Activated gamma-delta T cell (primary cell): ENCODE measurements around the gene RPAIN.
A peak's percentile ranks its signal among the peaks of the same experiment; 100 is the strongest.
"Not testable (repeated sequence)": the region's sequence is repeated elsewhere in the genome, so short reads cannot be mapped to it uniquely, and the experiment has no call there.

Experiments
- DNase-seq: peaks from one replicate; lab custom pipeline; 2025; lab: John Stamatoyannopoulos, UW

The RPAIN gene

DNA sequence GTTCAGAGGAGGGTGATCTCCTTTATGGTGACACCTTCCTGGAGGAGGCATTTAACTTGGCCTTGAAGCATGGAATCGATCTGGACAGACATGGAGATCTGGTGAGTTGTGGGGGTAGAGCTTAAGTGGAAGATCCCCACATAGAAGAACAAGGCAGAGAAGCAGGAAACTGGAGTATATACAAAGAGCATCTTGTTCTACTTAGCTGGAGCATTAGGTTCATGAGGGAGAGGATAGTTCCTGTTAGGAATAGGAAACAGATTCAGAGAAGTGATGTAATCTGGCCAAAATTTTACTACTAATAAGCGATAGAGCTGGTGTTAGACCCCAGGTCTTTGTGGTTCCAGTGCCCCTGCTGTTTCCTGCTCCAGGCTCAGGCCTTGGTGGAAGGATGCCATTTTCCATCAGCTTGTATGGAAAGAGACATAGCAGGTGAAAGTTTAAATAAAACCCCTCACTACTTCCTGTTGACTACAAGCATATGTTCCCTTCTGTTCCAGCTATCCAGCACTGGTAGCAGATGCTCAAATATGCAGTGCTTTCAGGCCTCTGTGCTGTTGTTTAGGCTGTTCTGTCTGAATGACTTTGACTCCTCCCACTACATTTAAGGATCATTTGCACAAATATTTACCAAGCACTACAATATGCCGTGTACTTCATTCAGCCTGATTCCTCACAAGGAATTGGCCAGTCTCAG is 9.4 kb downstream of the RPAIN start:
- DNase-seq: no peak

DNA sequence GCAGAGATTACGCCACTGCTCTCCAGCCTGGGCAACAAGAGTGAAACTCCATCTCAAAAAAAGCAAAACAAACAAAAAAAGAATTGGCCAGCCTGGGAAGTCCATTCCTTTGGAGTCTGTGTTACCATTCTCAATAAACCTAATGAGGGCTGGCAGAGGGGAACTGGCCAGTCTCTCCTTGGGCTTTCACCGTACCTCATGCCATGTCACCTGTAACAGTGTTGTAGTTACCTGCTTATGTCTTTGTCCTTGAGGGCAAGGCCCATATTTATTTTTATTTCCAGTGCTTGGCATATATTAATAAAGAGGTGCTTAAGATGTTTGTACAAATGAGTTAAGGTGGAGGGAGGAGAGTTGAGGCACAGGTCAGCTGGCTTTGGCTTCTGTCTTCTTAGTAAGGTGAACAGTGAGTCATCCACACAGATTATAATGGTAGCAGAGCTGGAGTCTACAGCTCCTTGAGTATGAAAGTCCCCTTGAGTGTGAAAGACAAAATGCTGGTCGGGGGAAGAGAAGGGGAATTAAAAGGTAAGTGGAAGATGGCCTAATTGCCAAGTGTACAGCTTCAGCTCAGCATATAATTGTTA is 10.5 kb downstream of the RPAIN start:
- DNase-seq: no peak

DNA sequence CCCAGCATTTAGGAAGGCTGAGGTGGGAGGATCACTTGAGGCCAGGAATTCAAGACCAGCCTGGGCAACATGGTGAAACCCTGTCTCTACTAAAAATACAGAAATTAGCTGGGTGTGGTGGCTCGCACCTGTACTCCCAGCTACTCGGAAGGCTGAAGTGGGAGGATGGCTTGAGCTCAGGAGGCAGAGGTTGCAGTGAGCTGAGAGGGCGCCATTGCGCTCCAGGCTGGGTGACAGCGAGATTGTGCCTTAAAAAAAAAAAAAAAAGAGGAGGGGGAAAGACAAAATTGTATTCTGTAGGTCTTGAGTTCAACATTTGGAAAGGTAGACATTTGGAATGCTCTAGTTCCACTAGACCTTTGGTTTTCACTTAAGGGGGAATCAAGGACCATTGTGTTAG is 11.3 kb downstream of the RPAIN start:
- DNase-seq: not testable (repeated sequence)

DNA sequence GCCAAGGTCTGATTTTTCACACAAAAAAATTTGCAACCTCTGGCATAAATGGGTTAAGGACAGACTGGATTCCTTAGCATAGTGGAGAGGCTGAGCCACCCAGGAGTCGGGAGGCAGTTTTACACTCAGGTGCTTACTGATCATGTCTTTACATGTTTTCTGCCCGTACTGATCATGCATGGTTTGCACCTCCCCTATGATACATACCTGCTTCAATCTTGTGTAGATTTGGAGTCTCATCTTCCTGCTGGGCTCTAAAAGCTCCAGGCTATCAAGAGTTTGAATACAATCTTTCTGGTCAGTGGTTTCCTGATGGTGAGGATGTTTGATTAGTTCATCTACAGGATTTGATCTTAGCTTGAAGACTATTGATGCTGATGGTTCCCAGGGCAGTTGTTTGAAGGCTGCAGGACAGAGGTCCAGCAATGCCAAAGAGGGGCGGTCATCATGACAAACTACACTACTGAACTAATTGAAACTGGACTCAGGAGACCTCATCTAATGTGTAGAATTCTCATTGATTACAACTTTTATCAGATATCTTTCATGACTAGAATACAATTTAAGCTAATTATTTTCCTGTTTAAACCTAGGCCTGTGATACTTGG is 12.1 kb downstream of the RPAIN start:
- no peak for DNase-seq

DNA sequence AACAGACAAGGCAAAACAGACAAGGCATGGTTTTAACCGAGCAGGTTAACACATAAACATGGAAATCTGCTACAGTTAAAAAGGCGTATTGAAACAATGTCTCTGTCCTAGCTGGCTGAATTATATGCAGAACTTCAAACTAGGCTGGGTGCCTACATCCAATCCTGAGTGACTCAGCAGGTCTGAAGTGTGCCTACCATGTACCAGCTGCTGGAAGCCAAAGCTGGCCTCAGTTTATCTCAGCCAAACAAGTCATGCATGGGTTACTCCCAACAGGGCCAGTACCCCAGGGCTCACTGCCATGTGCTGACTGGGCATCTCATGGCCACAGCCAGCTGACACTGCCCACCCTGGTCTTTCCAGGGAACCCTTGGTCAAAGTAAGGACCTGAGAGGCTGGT is 15.0 kb downstream of the RPAIN start:
- no peak for DNase-seq

DNA sequence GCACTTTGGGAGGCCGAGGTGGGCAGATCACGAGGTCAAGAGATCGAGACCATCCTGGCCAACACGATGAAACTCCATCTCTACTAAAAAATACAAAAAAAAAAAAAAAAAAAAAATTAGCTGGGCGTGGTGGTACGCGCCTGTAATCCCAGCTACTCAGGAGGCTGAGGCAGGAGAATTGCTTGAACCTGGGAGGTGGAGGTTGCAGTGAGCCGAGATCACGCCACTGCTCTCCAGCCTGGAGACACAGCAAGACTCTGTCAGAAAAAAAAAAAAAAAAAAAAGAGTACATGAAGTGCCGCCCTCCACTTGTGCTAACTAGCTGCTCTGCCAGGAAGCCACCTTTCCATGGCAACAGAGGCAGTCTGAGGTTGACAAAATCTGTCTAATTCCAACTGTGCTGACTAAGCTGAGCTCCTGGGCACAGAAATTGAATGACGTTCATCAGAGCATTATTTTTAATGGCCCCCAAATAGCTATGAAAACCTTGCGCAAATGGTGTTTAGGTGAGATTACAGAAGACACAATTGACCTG is 15.9 kb downstream of the RPAIN start:
- not testable (repeated sequence) for DNase-seq

DNA sequence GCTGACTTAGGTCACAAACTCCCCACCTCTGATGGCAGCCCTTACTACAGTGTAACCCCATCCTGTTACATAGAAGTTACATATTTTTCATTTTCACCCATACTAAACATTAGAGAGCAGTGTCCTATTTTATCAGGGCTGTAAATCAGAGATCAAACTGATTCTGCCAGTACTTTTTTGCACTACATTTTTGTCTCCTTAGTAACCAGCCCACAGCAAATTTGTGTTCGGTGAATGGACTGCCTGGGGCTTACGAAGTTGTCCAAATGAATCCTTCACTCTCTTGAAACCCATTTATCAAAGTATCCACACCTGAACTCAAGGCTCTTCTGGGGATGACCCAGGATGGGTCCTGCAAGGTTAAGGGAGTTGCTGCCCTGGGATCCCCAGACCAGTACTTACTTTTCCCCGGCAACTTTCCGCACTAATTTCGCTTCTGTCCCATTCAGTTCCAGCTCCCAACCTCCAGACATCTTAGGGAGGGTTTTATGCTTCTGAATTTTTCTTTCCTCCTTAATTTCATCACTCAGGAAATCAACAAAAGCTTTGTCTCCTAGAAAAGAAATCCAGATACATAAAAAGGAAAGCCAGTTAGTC is 17.8 kb downstream of the RPAIN start:
- DNase-seq: no peak

DNA sequence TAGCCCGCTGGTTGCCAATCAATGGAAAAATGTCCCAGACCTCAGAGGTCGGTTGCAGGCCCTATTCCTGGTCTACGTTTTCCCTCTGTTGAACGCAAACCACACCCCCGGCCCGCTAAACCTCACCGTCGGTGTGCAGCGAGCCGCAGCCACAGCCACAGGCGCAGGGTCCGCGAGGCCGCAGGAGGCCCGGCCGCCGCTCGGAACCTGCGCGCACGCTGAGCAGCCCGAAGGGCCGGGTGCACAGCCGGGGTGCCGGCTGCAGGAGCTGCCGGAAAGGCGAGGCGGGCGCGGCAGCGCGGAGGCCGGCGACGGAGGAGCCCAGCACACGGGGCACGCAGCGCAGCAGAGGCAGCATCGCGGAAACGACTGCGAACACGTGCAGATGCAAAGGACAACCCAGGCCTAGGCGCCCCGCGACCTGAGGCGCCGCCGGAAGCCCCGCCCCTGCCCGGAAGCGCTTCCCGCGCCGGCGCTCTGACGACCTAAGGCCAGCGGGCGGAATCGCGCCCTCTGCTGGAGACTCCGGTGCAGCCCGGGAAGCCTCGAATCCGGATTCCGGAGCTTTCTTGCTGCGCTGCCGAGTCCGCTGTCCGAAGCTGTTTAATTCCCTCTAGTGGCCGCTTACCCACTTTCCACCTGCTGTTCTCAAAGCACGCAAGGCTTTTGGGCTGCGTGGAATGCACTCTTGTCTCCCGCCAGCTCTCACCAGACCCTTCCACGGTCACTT is 18.9 kb downstream of the RPAIN start, which contains the start of gene C1QBP:
C1QBP (minus strand) TSS at position 440 of the 730 bp plus-strand sequence; CDS start at position 358, 82 bp downstream.
- DNase-seq: peak; percentile 81

DNA sequence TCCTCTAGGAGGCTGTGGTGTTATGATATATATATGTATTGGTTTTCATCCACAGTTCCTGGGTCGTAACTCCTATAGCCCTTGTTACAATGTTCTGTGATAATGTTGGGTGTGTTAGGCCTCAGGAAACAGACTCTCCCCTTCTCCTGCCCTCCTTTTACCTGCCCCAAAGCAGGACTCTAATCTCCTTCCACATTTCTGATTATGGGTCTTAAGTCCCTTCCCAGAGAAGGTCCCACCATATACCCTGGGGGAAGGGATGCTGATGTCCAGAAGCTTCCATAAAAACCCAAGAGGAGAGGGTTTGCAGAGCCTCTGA is 19.4 kb downstream of the RPAIN start:
- DNase-seq: no peak

DNA sequence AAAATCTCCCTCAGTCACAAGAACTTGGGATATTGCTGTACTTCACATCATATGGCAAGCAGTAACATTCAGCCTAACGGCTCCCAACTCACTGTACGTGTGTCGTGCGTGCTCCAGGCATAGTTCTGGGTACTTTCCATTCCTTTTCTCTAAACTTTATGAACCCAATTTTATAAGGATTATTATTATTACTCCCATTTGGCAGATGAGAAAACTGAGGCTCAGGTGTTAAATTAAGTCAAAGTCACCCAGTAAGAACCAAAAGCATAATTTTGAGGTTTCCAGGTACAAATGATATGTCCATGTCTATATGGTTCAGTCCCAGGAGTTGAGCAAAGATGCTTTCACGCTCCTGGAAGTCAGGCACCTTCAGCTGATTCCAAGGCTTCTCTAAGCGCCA is 23.7 kb downstream of the RPAIN start:
- no peak for DNase-seq

DNA sequence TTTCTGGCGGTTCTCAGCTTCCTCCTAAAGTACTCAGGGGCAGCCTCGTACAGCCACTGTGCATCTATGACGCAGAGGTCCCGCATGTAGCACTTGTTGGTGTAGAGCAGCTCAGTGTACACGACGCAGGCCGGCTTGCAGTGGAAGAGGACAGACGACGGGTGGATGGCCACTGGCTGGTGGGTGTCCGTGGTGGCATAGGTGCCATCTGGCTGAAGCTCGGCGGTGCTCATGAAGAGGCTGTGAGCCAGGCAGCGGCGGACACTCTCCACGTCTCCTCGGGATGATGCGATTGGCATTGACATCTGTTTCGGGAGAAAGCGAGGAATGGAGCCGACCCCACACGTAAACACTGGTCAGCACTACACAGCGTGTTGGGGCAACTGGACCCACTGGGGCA is 24.2 kb downstream of the RPAIN start:
- DNase-seq: no peak

DNA sequence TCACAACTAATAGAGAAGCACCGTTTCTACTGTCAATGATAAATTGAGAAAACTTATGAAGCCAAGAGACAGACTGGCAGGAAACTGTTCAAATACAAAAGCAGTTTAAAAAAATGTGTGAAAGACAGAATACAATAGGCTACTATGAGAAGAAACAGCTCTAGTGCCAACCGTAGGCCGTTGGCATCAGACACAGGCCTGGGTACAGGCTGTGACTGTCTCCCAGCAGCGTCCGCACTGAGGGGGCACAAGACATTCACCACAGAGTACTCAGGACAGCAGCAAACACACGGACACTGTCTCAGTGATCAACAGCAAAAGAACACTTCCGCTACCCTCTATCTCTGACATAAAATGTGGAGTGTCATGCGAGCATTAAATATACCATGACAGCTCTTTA is 26.8 kb downstream of the RPAIN start:
- DNase-seq: no peak

DNA sequence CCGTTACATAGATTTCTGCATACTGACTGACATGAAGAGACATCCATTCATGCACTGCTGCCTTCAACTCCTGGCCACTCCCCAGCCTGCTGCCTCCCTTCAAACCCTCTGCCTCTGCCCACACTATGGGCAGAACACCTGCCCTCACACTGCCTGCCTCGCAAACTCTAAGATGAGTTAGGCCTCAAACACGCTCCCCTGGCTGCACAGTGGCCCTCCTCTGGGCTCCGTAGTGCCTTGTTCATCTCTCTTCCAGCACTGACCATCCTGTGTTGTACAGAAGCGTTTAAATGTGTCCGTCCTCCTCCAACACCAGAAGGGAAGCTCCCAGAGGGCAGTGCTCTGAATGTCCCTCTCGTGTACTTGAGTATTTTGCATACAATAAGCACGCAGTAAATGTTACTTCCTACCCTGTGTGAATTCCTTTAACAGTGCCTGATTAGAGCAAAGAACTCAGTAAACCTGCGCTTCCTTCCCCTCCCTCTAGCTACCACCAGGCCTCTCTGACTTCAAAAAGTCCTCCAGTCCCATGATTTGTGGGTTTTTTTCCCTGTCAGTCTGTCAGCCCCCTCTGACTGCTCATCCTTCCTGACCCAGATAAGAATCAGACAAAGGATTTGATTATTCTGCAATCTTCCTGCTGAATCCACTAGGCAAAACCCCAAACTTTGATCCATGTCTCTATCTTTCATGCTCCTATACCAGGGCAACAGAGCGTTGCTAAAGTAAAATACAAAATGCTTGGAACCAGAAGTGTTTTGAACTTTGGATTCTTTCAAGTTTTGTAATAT is 44.9 kb downstream of the RPAIN start:
- no peak for DNase-seq

DNA sequence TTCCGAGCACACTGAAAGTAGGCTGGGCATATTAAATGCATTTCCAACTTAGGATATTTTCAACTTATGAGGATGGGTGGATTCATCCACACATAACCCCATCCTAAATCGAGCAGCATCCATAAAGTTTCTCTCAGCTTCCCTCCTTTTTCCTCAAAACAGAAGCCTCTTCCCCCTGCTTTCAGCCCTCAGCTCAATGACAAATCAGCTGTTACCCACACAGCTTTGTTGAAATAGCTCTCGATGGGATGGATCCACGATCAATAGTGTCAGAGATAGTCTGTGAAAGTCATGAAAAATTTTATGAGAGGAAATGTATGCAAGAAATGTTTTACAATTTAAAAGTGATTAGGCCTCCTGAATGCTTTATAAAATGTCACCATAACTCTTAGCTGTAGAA is 46.3 kb downstream of the RPAIN start:
- DNase-seq: no peak

DNA sequence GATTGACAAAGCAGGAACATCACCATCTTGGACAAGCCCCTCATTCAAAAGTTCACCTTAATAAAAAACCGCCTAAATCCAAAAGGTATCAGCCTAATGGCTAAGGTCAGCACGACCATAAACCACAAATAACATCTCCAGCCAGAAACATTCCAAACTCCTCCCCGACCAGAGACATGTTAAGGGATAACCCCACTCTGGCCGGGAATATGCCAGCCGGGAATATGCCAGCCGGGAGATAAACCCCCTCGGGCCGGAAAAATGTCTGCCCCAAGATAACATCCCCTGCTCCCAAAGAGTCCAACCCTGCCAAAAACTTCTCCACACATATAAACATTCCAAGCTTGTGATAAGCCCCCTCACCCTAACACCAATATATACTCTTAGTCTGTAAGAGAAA is 47.4 kb downstream of the RPAIN start:
- no peak for DNase-seq

DNA sequence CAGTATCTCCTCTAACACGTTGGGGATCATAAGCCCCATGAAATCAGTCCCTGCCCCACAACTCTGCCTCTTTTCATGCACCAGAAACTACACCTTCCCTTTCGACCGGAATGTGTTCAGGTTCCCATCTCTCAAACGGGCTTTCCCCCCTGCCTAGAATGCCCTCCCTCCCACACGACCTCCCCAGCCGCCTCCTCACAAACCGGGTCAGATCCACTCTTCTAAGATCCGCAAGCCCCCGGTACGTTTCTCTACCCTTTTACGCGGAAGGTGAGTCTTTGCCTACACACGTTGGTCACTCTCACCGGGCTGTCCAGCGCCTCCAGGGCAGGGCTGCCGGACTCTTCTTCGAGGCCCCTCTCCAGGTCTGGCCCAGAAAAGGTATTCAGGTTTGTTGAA is 48.1 kb downstream of the RPAIN start:
- no peak for DNase-seq

DNA sequence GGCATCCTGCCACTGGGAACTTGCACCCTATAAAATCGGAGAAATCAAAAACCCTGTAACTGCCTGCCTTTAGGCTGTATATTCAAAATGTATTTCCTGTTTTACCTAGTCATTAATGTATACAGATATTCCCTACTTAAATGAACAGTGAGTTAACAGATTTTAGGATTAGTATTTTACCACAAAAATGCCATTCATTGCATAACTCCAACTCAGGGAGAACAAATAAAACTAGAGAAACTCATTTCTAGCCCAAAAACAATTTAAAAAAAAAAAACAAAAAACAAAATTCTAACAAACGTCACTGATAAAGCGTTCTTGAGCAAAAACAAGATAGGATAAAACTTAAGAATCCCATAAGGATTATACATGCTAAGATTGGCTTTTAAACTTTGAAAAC is 52.5 kb downstream of the RPAIN start:
- DNase-seq: no peak

DNA sequence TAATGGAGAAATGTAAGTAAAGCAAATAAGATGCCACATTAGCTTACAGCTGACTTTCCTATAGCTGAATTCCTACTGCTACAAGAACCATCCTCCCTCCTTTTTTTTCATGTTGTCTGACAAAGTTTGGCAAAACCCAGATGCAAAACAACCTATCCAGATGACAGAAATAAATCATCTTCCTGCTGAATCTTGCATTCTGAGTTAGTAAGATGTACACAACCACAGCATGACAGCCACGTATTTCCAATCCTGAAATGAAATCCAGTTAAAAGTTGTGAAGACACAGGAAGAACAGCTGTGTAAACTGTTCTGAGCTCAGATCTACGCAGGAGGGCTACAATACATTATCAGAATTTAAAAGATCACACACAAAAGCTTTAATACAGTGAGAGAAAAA is 53.9 kb downstream of the RPAIN start:
- no peak for DNase-seq

DNA sequence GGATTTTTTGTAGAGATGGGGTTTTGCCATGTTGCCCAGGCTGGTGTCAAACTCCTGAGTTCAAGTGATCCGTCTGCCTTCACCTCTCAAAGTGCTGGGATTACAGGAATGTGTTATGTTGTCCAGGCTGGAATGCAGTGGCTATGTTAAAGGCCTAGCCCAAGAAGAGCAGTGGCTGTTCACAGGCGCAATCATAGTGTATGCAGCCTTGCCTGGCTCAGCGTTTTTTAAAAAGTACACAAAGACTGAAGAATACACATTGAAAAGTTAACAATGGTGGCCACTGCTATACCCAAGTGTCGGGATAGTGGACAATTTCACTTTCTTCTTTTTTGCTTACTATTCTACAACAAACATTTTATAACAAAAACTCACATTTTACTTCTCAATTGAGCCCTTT is 59.0 kb downstream of the RPAIN start:
- no peak for DNase-seq

DNA sequence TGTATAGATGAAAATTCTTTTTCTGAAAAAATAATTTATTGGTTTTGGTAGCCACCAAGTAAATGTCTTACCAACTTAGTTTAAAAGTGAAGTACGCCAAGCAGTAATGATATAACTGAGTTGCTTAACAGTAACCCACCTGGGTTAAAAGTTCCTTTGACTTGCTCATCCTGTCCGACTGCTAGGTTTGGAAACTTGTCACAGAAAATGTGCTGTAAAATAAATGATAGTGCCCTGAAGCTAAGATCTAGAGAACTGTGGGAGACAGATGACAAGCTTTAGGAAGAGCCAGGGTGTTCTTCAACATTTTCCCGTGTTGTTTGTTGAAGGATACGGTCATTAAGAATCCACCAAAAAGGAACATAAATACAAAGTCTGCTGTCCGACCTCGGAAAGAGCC is 61.0 kb downstream of the RPAIN start:
- no peak for DNase-seq

DNA sequence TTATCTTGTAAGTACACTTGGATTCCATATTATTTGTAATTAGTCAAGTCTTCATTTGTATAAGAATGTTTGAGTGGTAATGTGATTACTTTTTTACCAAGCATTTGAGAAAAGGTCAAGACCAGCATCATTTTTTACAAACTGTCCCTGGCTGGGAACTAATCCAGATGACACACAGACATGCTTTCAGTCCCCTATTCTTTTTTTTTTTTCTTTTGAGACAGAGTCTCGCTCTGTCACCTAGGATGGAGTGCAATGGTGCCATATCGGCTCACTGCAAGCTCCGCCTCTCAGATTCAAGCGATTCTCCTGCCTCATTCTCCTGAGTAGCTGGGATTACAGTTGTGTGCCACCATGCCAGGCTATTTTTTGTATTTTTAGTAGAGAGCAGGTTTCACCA is 61.5 kb downstream of the RPAIN start:
- DNase-seq: no peak
